Fibroblast of the conjunctiva (primary cell): Measurements from ENCODE around the gene MAPKAP1.

ENCODE experiments used
- DNase-seq: peaks from one replicate; pipeline ENCODE4 v3.0.0-alpha.2; 2010; ENCODE audit warnings: low read depth

MAPKAP1 gene

DNA sequence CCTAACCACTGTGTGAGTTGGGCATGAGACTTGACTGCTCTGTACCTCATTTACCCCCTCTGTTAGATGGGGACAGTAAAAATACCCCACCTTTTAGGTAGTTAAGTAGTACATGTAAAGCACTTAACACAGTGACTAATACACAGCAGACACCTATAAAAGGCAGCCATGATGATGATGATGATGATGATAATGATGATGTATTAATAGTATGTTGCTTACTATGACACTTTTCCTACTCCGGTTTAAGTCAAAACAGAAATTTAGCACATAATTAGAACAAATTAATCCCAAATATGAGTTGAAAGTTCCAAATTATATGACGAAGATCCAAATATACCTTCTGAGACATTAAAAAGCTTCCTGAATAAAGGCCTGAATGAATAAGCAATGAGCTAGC is 223.3 kb downstream of the MAPKAP1 start:
- no peak for DNase-seq

DNA sequence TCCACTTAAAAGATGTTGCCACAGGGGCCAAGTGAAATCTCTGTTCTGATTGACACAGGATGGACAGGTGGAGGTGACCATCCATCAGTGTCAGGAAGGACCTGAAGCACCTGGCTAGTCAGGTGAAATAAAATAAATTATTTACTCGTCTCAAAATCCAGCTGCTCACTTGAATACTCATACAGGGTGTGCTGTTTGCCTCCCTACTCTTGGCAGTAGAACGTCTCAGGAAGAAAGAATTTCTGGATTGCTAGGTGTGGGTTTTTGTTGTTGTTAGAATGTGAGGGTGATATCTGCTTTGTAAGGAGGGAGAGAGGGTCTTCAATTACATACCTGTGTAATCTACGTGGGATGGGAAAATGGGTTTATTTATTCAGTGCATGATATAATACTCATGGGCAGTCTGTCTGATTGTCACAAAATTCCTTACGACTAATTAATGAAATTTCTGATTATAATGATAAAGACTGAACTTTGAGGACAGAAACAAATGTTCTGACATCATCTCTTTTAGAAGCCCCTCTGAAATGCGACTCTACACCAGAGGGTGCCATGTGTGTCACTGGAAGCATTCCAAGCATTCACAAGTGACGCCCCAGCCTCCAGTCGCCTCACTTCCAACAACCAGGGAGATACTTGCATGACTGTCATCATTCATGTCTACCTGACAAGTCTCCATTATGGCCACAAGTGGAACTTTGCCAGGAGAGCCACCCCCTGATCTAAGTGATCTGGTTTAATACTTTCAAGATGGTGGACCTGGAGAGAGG is 227.0 kb downstream of the MAPKAP1 start:
- no peak for DNase-seq

DNA sequence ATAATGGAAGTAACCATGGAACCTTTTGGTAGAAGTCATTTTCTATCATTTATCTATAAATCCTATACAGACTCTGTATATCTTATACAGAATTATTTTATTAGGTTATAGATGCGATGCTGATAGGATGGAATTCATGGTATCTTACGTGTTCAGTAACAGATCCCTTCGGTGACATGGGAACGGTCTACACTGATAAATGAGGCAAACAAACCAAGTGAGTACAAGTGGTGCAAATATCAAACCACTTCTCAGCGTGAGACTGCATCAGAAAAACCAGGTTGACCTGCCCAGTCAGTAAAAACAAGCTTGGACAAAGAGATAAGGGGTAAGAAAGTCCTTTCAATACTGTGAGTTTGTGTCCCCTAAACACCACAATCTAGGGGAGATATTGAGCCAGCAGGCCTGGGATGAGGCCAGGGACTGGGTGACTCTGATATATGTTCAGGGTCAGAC is 229.9 kb downstream of the MAPKAP1 start:
- DNase-seq = no peak

DNA sequence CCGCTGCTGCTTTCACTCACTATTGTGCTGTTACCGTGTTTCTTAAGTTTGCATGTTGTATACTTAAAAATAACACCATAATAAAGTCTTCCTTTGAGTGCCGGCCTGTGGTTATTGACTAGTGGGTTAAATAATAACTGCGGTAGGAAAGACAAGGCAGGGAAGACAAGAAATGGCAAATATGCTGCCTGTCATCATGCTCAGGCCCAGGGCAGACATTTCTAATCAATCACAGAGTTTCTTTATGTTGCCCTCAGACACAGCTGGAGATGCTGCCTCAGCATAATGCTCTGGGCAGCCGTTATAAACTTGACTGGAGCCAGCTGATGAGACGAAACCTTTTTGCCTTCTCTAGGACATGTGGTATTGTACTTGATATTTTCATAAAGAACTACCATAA is 230.4 kb downstream of the MAPKAP1 start:
- no peak for DNase-seq

DNA sequence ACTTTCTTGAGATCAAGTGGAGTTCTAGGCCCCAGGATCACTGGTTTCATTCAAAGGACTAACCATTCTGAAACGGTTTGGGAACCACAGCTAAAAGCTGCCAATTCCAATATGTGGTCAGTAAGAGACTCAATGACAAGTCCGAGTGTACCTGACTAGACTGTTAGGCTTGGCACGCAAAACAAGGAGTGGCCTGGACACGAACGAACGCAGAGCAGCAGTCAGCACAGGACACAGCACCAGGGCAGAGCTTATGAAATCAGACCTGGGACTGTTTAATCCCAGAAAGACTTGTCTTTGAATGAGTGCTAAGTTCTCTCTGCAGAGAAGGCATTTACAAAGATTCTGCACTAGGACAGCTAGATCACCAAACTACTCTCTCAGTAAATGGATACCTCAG is 231.6 kb downstream of the MAPKAP1 start:
- no peak for DNase-seq

DNA sequence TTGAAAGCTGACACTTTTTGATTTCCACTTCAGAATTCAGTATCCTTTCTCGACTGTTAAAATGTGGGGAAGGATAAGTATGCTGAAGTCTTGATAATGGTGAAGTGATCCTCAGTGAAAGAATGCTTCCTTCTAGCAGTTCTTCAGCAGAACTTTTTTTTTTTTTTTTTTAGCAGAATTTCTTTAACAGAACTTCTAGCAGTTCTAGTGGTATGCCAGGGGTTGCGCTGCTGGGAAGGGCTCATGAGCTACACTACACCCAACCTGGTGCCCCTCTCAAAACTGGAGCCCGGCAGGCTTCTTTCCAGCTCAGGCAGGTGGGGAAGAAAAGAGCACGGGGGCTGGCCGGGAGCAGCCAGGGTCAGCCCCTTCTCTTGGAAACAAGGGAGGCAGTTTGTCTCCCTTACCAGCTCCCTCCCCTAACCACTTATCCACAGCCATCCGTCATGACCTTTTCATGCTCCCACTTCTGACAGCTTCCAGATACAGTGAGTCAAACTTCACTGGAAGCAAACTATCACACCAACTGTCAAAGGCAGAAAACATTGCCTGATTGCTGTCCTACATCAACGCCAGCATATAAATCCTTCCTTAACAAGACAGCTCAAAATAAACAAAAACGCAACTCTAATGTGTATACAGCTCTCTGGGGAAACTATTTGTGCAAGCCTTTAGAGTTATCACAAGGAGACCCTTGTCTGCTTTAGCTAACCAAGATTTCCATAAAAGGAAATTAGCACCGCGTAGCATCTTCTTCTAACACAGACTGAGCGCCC is 233.9 kb downstream of the MAPKAP1 start:
- peak; percentile 21 for DNase-seq

DNA sequence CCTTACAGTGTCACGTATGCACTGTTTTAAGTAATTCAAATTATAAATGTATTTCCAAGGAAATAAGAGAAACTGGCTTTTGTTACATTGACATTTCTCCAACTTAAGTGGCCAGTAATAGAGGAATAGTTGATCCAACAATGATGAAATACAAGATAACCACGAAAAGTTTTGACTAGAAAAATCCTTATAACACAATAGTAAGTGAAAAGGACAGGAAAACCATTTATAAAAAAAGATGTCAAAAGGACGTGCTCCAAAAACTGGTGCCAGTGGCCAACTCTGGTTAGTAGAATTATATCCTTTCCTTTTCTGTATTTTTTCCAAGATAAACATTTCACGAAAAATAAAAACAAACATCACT is 234.5 kb downstream of the MAPKAP1 start:
- no peak for DNase-seq

DNA sequence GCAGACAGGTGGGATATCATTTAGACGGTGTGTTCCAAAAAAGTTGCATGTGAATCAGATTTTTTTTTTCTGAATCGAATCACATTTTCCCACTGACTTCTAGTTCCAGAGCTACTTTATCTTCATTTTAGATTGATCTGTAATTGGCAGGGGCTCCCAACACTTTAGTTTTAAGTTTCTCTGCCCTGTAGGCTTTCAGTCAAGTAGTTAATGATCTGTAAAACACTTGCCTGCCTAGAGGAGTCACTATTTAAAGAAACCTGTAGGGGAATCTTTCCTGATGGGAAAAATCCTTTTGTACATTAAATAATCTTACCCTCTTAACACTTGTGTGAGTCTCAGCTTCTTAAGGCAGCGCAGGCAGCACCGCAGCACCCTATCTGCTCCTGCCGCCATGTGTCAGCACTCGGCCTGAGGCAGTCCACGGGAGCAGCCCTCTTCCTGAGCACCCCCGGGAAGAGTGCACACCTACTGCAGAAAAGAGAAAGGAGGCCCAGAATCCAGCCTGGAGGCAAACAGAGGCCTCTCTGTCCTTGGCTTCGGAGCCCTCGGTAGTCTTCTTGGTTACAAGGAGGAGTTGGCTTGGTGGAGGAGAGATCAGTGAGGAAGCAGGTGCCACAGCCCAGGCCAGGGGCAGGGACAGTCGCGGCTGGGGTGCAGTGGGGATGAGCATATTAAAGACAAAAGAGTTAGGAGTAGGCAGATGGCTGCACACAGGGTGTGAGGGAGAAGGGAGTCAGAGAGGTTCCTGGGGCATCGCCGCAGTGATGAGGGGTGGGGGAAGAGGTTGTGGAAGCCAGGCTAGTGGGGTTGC is 236.0 kb downstream of the MAPKAP1 start:
- DNase-seq = no peak

DNA sequence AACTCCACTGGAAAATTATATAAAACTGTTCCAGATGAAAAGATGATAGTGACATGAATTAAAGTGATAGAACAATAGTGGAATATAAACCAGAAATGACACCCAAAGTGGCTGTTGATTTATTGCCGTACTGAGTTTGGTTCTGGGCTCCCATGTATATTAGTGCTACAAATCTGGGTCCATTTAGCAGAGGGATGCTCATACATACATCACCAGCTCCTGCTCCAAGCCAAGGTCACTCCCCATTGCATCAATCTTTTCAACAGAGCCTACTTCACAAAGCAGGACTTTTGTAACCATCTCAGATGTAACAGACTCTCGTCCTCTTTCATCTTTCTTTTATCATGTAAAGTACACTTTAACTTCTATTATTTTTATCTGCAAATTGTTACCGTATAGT is 236.8 kb downstream of the MAPKAP1 start:
- no peak for DNase-seq

DNA sequence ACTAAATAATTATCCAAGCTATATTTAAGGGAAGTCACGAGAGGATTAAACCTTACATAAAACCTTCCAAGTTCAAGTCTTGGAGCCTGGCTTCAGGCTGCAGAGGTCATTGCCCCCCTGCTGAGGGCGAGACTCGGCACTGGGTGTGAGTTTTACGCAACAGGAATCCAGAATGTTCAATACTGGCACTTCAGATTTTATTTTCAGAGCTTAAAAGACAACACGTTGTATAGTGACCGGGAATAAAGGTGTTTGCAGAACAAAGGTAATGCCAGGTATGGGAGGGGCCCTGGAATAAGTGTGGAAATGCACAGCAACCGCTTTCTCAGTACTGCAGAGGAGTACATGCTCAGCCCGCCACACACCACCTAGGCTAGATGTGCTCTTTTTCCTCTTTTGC is 238.4 kb downstream of the MAPKAP1 start:
- DNase-seq = no peak

DNA sequence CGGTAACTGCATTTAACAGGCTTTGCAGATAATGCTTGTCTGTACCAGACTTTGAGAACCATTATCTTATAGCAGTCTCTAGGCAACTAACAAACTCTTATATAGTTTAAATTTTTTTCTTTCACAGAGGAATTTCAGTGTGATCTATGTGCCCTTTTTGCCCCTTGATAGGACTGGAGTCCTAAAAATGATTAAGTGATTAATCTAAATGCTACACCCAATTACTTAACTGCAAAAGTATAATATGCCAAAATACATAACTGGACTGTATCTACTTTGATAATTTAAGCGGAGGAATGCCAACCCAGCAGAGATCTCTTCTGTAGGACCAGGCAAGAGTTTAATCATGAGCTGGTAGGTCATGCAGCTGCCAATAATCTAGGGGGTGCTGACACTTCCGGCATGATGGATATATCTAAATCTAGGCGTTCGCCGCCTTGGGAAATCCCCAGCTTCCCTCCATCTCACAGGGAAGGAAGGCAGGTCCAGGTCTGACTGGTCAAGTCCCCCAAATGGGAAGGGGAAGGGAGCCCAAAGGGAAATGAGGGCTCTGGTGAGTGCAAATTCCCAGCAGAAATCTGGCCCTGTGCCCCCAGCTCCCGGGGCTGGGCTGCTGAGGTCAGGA is 239.8 kb downstream of the MAPKAP1 start:
- DNase-seq = no peak

DNA sequence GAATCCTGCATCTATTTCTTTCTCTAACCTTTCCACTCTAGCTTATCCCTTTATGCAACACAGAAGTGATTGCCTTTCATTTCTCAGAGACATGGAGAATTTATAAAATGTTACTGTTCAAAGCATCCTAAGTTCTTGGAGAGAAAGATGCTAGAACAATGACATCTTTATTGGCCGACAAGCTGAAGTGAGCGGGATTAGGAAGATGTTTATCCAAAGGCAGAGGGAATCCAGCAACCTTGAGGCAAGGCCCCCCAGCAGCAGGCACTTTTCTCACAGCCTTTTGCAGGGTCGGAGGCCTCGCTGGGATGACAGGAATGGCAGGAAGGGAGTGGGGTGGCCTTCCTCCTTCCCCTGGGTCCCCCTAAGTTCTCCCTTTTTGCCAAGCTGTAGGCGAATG is 240.6 kb downstream of the MAPKAP1 start:
- DNase-seq = no peak

DNA sequence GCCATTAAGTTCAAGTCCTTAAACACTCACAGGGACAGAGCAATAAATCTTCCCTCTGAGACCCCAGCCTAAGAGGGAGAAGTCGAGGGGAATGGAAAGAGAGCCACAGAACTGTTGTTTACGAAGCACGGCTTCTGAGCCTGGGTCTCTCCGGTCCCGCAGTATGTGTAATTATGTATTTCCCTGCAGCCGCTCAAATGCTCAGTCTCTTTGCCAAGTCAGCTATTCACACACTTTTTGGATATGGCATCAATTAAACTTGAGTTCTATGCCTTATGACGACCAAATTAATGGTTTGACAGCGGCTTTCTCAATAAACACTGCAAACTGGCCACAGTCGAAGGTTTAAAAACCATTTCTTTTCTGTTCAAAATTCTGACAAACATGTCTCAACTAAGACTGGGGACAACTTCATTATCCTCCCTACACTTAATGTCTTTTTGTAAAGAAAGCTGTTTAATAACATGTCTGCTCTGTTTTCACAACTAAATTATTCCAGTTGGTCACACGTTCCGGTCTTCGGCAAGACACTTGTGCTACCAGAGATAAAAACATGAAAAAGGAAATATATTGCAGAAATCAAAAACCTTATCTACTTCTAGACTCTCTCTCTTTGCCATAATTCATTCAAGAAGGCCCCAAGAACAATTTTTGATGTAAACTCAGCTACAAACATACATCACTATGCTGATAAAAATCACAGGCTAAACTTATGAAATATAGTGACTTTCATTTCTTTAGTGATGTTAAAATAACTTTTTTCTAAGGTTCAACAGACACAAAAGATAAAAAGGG is 242.2 kb downstream of the MAPKAP1 start:
- no peak for DNase-seq

DNA sequence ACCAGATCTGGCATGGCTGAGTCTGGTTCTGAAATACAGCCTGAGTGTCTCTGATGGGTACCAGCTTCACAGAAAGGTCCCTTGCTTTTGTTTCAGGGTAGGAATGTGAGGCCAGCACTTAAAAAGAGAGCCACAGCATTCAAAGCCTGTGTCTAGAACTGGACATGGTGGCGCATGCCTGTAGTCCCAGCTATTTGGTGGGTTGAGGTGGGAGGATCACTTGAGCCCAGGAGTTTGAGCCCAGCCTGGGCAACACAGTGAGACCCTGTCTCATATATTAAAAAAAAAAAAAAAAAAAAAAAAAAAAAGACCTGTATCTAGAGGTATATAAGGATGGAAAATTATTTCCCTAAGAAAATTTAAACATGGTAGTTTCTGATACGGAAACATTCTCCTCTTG is 243.1 kb downstream of the MAPKAP1 start:
- no peak for DNase-seq

DNA sequence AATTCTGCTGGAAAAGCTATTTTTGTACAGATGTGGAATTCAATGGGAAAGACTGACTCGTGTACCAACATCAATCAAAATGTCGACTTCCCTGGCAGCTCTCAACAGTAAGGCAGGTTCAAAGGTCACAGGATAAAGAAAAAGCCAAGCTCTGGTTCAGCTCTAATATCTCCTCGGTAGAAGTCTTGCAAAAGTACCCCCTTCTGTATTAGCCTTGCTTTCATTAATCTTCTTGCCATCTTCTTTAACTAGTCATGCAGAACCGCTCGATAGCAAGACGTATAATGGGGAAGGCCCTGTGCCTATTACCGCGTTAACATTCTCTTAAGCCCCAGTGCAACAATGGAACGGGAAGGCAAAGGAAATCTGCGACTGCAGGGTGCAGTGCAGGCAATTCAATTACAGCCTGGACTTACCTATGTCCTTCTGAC is 244.1 kb downstream of the MAPKAP1 start:
- no peak for DNase-seq

DNA sequence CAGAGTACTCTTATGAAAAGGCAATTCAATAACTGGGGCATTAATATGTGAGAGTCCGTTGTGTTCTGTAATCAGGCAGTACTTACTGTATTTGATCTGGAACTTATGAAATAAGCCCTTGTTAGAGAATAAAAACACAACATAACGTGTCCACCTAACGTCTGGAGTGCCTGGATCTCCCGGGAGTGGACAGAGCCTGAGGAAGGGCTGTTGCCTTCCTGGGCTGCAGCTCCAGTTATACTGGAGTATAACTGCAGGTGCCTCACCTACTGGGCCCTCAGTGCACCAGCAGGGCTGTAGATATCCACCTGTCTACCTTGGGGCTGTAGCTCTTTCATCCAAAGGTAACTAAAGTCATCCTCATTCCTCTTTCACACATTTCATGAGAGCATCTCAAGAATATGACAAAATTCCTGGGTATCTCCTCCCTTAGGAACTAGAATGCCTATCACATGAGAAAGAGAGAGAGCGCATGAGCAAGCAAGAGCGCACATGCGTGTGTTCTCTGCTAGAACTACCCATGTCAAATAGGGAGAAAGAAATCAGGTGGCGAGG is 245.3 kb downstream of the MAPKAP1 start:
- DNase-seq = no peak

DNA sequence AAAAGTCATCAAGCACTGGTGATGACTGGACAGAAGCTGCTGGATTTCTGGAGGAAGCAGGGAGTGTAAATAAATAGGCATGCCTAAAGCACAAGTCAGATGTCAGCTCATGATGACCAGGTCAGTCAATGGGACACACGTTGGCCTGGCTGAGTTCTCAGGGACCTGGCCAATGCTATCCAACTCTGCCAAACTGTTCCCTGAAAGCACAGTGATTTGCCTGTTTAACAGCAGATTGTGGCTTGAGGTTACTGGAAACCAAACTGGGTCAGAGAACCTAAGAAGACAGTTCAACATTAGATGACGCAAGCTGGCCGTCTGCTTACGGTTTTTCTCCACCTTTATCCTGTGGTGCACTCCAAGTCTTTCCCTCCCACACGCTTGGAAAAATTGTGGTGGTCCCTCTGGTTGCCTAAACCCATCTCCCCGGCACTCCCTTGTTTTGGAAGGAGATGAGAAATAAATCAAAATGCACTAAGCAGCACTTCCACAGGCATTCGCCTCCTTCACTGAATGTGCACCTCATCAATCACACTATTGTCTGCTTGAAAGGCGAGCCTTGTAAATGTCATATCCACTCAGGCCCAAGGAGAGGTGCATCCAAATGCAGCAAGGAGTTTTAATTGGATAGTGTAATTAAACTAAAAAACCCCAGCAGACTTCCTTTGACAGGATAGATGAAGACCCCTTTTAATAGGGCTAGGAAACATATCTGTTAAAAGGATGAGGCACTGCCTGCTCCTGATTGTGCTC is 245.9 kb downstream of the MAPKAP1 start:
- DNase-seq = no peak

DNA sequence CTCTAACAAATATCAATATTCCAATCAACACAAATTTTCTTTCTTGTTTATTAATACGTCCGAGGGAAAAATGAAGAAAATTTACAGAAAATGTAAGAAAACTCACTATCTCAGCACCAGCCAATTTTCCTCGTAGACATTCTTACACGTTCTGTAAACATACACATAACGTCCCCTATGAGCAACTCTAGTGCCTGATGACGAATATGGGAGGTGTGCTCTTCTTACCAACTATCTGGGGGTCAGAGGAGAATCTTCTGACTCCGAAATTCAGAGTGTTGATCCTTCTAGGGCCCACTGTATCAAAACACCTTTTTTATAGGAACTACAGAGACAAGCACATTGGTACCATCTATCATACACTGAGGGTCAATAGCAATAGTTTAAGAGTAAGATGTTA is 246.7 kb downstream of the MAPKAP1 start:
- no peak for DNase-seq

DNA sequence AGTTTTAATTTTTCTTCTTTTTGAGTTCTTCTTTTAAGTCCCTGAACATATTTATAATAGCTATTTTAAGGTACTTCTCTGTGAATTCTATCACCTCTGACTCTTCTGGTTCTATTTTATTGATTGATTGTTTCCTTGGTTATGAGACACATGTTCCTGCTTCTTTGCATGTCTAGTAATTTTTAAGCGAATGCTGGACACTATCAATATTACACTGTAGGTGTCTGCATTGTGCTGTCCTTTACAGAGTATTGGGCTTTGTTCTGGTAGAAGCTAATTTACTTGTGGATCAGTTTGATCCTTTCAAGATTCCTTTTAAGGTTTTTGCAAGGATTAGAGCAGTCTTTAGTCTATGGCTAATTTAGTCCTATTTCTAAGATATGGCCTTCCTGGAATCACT is 249.7 kb downstream of the MAPKAP1 start:
- no peak for DNase-seq

DNA sequence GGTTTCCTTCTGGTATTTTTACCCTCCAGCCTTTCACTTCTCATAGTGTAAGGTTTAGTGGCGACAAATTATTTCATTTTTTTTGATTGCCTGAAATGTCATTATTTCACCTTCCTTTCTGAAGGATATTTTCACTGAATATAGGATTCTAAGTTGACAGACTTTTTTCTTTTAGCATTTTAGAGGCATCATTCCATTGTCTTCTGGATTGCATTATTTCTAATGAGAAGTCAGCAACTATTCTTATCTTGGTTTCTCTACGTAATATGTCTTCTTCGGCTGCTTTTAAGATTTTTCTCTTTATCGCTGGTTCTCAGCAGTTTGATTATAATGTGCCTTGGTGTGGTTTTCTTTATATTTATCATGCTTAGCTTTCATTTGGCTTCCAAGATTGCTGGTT is 251.1 kb downstream of the MAPKAP1 start:
- DNase-seq = no peak
